BJ (cell line): Measurements from ENCODE around the gene CAPN9. TPM values are rescaled to one million over a fixed set of nuclear protein-coding genes. Genes with fewer than 3 reads are reported as not detected.
"Not testable (repeated sequence)": the region's sequence is repeated elsewhere in the genome, so short reads cannot be mapped to it uniquely, and the experiment has no call there.

ENCODE experiments used
- CTCF ChIA-PET: fragments of 350-600 bp; formaldehyde crosslinking; extraction: SDS; loops from one replicate; lab custom pipeline; 2021; ENCODE audit warnings: antibody characterized with exemption, inconsistent platforms; lab: Yijun Ruan, JAX
- POLR2A ChIA-PET: fragments of 300-600 bp; sonication (Branson Sonifier 250); formaldehyde crosslinking; extraction: SDS; loops from one replicate; lab custom pipeline; 2021; ENCODE audit warnings: antibody characterized with exemption; lab: Charles Lee
- DNase-seq: peaks from one replicate; pipeline ENCODE4 v3.0.0-alpha.2; 2011; ENCODE audit warnings: low read depth
- H3K27me3 ChIP-seq: 2 replicates; pipeline ENCODE4 v1.6.0; 2011; ENCODE audit warnings: low read length; ENCODE audit not compliant: control insufficient read depth, insufficient read depth
- H3K36me3 ChIP-seq: 2 replicates; pipeline ENCODE4 v1.5.1; 2011; ENCODE audit warnings: low read length; ENCODE audit not compliant: control insufficient read depth, insufficient read depth
- H3K4me3 ChIP-seq: 2 replicates; pipeline ENCODE4 v1.5.1; 2011; ENCODE audit warnings: low read depth, mild to moderate bottlenecking, control low read depth, low read length
- polyA plus RNA-seq: library from polyadenylated mRNA; depleted of rRNA; stranded (reverse); fragments of >200 nt; gene quantifications from 2 replicates; pipeline ENCODE4 v1.2.3, GENCODE V29; 2011
- TF ChIP-seq, protein P1 (sequence below): IDR thresholded peaks from 2 replicates; pipeline ENCODE4 v1.5.1; 2011; ENCODE audit warnings: low read depth, mild to moderate bottlenecking, control low read depth, inconsistent platforms, low read length, moderate library complexity; ENCODE audit not compliant: insufficient read depth

Gene CAPN9
- polyA plus RNA-seq, 1 experiment: not detected

DNA sequence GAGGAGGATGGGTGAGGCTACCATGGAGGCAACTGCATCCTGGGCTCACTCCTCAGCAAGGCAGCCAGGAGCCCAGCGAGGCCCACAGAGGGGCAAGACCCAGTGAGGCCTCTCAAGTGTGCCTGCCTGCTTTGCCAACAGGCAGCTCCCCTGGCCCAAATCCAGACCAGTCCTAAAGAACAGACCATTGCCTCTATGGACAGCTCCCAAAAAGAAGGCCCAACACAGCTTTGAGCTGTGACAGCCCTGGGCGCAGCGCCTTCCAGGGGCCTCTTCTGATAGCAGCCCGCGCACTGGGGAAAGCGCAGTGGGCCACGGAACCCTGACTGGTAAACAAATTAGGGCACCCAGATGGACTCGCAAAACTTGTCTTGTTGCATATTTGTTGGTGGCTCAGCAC lies 95.6 kb downstream of the CAPN9 start:
- Histone ChIP-seq H3K4me3 (no peak overlapping the region), H3K27me3 (no peaks in the 10 kb centered on the region), H3K36me3 (peaks cover 26% of the 10 kb centered on the region)
- ChIA-PET POLR2A (no interaction called here), CTCF (no interaction called here)
- TF ChIP-seq, protein P1, sequence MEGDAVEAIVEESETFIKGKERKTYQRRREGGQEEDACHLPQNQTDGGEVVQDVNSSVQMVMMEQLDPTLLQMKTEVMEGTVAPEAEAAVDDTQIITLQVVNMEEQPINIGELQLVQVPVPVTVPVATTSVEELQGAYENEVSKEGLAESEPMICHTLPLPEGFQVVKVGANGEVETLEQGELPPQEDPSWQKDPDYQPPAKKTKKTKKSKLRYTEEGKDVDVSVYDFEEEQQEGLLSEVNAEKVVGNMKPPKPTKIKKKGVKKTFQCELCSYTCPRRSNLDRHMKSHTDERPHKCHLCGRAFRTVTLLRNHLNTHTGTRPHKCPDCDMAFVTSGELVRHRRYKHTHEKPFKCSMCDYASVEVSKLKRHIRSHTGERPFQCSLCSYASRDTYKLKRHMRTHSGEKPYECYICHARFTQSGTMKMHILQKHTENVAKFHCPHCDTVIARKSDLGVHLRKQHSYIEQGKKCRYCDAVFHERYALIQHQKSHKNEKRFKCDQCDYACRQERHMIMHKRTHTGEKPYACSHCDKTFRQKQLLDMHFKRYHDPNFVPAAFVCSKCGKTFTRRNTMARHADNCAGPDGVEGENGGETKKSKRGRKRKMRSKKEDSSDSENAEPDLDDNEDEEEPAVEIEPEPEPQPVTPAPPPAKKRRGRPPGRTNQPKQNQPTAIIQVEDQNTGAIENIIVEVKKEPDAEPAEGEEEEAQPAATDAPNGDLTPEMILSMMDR: no peak
- no peak for DNase-seq

DNA sequence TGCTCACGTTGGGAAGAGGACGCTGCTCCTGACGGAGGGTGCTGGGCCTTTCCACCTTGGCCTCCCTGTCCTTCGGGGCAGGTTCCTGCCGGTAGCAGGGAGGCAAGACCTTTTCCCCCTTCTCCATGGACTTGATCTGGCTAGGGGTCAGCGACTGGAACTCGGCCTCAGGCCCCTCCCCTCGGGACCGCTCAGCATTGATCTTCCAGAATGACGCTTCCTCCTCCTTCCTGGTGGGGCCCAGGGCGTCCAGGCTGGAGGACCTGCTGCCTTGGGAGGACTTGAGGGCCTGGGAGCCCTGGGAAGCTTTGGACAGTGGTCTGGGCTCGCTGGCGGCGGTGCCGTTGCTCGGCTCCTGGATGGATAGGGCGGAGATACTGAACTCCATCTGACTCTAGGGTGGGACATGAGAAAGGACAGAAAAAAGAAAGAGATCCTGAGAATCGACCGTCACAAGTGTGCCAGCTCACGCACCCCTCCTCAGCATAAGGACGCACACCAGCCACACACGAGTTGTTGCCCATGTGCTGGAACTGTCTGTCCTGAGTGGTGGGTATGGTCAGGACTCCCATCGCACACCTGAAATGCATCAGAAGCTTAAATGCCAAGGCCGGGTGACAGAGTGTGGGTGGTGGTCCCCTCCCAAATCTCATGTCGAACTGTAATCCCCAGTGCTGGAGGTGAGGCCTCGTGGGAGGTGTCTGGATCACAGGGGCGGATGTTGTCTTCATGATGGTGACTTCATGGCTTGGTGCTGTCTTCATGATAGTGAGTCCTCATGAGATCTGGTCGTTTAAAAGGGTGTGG lies 96.5 kb downstream of the CAPN9 start:
- DNase-seq: no peak
- TF ChIP-seq, protein P1: no peak
- POLR2A ChIA-PET: no interaction called here
- H3K27me3 ChIP-seq: no peaks in the 10 kb centered on the region
- H3K4me3 ChIP-seq: no peak overlapping the region
- CTCF ChIA-PET: no interaction called here
- H3K36me3 ChIP-seq: peaks cover 21% of the 10 kb centered on the region

DNA sequence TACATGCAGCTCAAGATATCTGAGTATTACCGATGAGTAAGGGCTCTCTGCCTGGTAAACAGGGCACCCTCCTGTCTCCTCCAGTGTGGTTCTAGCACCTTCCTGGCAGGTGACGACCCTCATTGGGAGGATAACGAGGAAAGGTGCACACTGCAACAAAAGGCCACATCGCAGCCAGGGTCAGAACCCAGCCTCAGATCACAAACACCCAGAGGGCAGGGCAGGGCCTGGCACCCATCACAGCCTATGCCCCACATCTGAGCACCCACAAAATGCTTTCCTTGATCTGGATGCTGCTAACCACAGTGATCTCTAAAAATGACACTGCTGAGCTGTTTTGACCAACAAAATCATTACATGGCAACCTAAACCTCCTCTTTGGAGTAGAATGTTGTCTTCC lies 97.4 kb downstream of the CAPN9 start:
- Histone ChIP-seq H3K27me3 (no peaks in the 10 kb centered on the region), H3K4me3 (no peak overlapping the region), H3K36me3 (peaks cover 20% of the 10 kb centered on the region)
- ChIA-PET CTCF (no interaction called here), POLR2A (no interaction called here)
- no peak for DNase-seq
- TF ChIP-seq, protein P1: no peak

DNA sequence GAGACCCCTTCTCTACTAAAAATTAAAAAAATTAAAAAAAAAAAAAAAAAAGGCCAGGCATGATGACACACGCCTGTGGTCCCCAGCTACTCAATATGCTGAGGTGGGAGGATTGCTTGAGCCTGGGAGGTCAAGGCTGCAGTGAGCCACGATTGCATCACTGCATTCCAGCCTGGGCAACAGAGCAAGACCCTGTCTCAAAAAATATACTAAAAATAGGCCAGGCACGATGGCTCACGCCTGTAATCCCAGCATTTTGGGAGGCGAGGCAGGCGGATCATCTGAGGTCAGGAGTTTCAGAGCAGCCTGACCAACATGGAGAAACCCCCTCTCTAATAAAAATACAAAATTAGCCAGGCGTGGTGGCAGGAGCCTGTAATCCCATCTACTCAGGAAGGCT lies 98.0 kb downstream of the CAPN9 start:
- H3K36me3 ChIP-seq: peaks cover 20% of the 10 kb centered on the region
- POLR2A ChIA-PET: interaction anchor here (0.6 kb wide), 1 partner anchor 63 kb away, joined by 4 read pairs; no protein-coding TSS in a partner anchor
- DNase-seq, H3K4me3 ChIP-seq, CTCF ChIA-PET, H3K27me3 ChIP-seq: not testable (repeated sequence)

DNA sequence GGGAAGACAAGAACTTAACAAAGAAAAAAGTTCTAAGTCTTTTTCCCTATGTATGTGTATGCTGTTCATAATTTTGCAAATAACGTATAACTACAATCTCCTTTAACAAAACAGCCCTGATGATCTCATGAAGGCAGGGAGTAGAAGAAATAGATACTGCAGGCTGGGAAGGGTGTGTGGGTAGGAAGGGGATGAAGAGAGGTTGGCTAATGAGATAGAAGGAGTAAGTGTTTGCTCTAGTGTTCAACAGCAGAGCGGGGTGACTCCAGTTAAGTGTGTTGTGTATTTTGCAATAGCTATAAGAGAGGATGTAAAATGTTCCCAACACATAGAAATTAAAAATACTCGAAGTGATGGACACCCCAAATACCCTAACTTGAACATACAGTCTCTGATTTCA lies 101.0 kb downstream of the CAPN9 start:
- TF ChIP-seq, protein P1: no peak
- CTCF ChIA-PET: interaction anchor here (0.6 to 2.1 kb wide), 3 partner anchors 8 to 70 kb away, joined by 3 to 6 read pairs (median 4); no protein-coding TSS in a partner anchor
- no peaks in the 10 kb centered on the region for H3K27me3 ChIP-seq
- H3K36me3 ChIP-seq: peaks cover 21% of the 10 kb centered on the region
- DNase-seq: no peak
- POLR2A ChIA-PET: no interaction called here
- H3K4me3 ChIP-seq: no peak overlapping the region
